Measurements from ENCODE around the gene LGR5.

DNA sequence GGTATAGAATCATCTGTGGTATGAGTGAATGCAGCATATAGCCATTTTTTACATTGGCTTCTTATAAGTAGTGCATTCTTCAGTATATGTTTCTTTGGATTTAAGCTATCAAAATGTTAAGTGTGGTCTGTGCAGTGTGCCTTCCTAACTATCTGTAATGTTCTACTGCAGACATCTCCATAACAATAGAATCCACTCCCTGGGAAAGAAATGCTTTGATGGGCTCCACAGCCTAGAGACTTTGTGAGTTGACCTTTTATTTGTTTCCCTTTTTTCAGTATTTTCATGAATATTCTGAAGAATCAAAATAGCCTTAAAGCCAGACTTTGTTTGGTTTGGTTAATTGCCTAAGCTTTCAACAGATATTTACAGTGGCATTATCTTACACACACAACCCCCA lies 116.8 kb downstream of the LGR5 start:
- TF ChIP-seq KLF10 (CRISPR knock-in tag; IDR thresholded peaks at IDR 0.05) = no peak
- TF ChIP-seq GTF2B (IDR thresholded peaks at IDR 0.05; ENCODE audit: extremely low read depth, insufficient read length) = no peak
- TF ChIP-seq, protein P1, sequence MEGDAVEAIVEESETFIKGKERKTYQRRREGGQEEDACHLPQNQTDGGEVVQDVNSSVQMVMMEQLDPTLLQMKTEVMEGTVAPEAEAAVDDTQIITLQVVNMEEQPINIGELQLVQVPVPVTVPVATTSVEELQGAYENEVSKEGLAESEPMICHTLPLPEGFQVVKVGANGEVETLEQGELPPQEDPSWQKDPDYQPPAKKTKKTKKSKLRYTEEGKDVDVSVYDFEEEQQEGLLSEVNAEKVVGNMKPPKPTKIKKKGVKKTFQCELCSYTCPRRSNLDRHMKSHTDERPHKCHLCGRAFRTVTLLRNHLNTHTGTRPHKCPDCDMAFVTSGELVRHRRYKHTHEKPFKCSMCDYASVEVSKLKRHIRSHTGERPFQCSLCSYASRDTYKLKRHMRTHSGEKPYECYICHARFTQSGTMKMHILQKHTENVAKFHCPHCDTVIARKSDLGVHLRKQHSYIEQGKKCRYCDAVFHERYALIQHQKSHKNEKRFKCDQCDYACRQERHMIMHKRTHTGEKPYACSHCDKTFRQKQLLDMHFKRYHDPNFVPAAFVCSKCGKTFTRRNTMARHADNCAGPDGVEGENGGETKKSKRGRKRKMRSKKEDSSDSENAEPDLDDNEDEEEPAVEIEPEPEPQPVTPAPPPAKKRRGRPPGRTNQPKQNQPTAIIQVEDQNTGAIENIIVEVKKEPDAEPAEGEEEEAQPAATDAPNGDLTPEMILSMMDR (IDR thresholded peaks at IDR 0.05 in 2 of 3, conservative IDR thresholded peaks at IDR 0.05 in 1 of 3; ENCODE audit: insufficient read depth in 2 of 3, low read depth in 1 of 3, low read length in 3 of 3) = no peak
- TF ChIP-seq TCF3 (CRISPR knock-in tag; IDR thresholded peaks at IDR 0.05) = no peak
- TF ChIP-seq MYC (IDR thresholded peaks at IDR 0.05; ENCODE audit: low read depth, low read length) = no peak
- no peak for TF ChIP-seq MYC (CRISPR knock-in tag; IDR thresholded peaks at IDR 0.05; ENCODE audit: borderline replicate concordance, low read depth)
- no peak for TF ChIP-seq POLR2A (conservative IDR thresholded peaks at IDR 0.05)
- TF ChIP-seq, protein P2, sequence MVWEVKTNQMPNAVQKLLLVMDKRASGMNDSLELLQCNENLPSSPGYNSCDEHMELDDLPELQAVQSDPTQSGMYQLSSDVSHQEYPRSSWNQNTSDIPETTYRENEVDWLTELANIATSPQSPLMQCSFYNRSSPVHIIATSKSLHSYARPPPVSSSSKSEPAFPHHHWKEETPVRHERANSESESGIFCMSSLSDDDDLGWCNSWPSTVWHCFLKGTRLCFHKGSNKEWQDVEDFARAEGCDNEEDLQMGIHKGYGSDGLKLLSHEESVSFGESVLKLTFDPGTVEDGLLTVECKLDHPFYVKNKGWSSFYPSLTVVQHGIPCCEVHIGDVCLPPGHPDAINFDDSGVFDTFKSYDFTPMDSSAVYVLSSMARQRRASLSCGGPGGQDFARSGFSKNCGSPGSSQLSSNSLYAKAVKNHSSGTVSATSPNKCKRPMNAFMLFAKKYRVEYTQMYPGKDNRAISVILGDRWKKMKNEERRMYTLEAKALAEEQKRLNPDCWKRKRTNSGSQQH (CRISPR knock-in tag; IDR thresholded peaks at IDR 0.05) = no peak
- no peak for TF ChIP-seq CHD4 (IDR thresholded peaks at IDR 0.05; ENCODE audit: insufficient read depth, insufficient replicate concordance, low read depth, low read length, poor library complexity, severe bottlenecking)
- TF ChIP-seq PHB2 (IDR thresholded peaks at IDR 0.05; ENCODE audit: low read depth) = no peak
- no peak for TF ChIP-seq ATF7 (IDR thresholded peaks at IDR 0.05)

Data from K562 (cell line).